ENCODE measurements around the gene SMYD3. TPM values are rescaled to one million over a fixed set of nuclear protein-coding genes. Genes with fewer than 3 reads are reported as not detected.

SMYD3 gene
- total and polyA plus RNA-seq, 8 donors: 20.4 to 35.1 (median 24.3) TPM

- no peak for ATAC-seq
- intact Hi-C loops (cut with DNase I): no loop called here
Measured at GRCh38 chr1:246213947-246214346, 293.1 kb downstream of the SMYD3 start.

GRCh38 chr1:246213502-246213901 is 293.6 kb downstream of the SMYD3 start:
- no peak for TF ChIP-seq CTCF (IDR thresholded peaks at IDR 0.05)
- DNase-seq (no peak), ATAC-seq (no peak)
- peaks cover 0 to 14% of the 10 kb centered on the region in 2 donors for H3K4me1 ChIP-seq
- no peaks in the 10 kb centered on the region for H3K36me3 ChIP-seq
- no peak overlapping the region for H3K4me3 ChIP-seq
- no peaks in the 10 kb centered on the region for H3K9me3 ChIP-seq
- H3K27ac ChIP-seq: no peak overlapping the region
- intact Hi-C loops (cut with DNase I): no loop called here
- no peaks in the 10 kb centered on the region for H3K27me3 ChIP-seq

More at GRCh38 chr1:246213947-246214346, 293.1 kb downstream of the SMYD3 start:
- DNase-seq: no peak
- TF ChIP-seq CTCF (IDR thresholded peaks at IDR 0.05): no peak
- Histone ChIP-seq H3K4me1 (peaks cover 0 to 14% of the 10 kb centered on the region in 2 donors), H3K27me3 (no peaks in the 10 kb centered on the region), H3K27ac (no peak overlapping the region), H3K9me3 (no peaks in the 10 kb centered on the region), H3K4me3 (no peak overlapping the region), H3K36me3 (no peaks in the 10 kb centered on the region)

GRCh38 chr1:246213036-246213435 is 294.0 kb downstream of the SMYD3 start:
- H3K4me1 ChIP-seq: peaks cover 0 to 14% of the 10 kb centered on the region in 2 donors
- TF ChIP-seq CTCF (IDR thresholded peaks at IDR 0.05): no peak
- no peaks in the 10 kb centered on the region for H3K27me3 ChIP-seq
- DNase-seq (no peak), ATAC-seq (no peak)
- no peaks in the 10 kb centered on the region for H3K9me3 ChIP-seq
- H3K4me3 ChIP-seq: no peak overlapping the region
- H3K27ac ChIP-seq: no peak overlapping the region
- intact Hi-C loops (cut with DNase I): no loop called here
- no peaks in the 10 kb centered on the region for H3K36me3 ChIP-seq

- Histone ChIP-seq H3K27ac (no peak overlapping the region), H3K27me3 (no peaks in the 10 kb centered on the region), H3K36me3 (no peaks in the 10 kb centered on the region), H3K9me3 (no peaks in the 10 kb centered on the region), H3K4me3 (no peak overlapping the region), H3K4me1 (peaks cover 0 to 14% of the 10 kb centered on the region in 2 donors)
- DNase-seq: no peak
- intact Hi-C loops (cut with DNase I): no loop called here
- TF ChIP-seq CTCF (IDR thresholded peaks at IDR 0.05): no peak
- ATAC-seq: no peak
Measured at GRCh38 chr1:246212013-246212412, 295.1 kb downstream of the SMYD3 start.

- no peaks in the 10 kb centered on the region for H3K27me3 ChIP-seq
- peaks cover 0 to 14% of the 10 kb centered on the region in 2 donors for H3K4me1 ChIP-seq
- no peak overlapping the region for H3K27ac ChIP-seq
- H3K36me3 ChIP-seq: no peaks in the 10 kb centered on the region
- no peak for DNase-seq
- no peak for TF ChIP-seq CTCF (IDR thresholded peaks at IDR 0.05)
- intact Hi-C loops (cut with DNase I): no loop called here
- H3K4me3 ChIP-seq: no peak overlapping the region
- no peaks in the 10 kb centered on the region for H3K9me3 ChIP-seq
- no peak for ATAC-seq
Measured at GRCh38 chr1:246210756-246211155, 296.3 kb downstream of the SMYD3 start.
